ENCODE results near the gene RBM10.
A peak's percentile ranks its signal among the peaks of the same experiment; 100 is the strongest.
"Not testable (repeated sequence)": the region's sequence is repeated elsewhere in the genome, so short reads cannot be mapped to it uniquely, and the experiment has no call there.

RBM10 gene, protein sequence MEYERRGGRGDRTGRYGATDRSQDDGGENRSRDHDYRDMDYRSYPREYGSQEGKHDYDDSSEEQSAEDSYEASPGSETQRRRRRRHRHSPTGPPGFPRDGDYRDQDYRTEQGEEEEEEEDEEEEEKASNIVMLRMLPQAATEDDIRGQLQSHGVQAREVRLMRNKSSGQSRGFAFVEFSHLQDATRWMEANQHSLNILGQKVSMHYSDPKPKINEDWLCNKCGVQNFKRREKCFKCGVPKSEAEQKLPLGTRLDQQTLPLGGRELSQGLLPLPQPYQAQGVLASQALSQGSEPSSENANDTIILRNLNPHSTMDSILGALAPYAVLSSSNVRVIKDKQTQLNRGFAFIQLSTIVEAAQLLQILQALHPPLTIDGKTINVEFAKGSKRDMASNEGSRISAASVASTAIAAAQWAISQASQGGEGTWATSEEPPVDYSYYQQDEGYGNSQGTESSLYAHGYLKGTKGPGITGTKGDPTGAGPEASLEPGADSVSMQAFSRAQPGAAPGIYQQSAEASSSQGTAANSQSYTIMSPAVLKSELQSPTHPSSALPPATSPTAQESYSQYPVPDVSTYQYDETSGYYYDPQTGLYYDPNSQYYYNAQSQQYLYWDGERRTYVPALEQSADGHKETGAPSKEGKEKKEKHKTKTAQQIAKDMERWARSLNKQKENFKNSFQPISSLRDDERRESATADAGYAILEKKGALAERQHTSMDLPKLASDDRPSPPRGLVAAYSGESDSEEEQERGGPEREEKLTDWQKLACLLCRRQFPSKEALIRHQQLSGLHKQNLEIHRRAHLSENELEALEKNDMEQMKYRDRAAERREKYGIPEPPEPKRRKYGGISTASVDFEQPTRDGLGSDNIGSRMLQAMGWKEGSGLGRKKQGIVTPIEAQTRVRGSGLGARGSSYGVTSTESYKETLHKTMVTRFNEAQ

GRCh38 chrX:47144626-47145394 is at the start of gene RBM10, which contains the start of gene NDUFB11:
TSS of gene RBM10 (plus strand) at chrX:47145221. CDS start at chrX:47147482, 2,261 bp downstream.
TSS of gene NDUFB11 (minus strand) at chrX:47144702. CDS start at chrX:47144679, 23 bp downstream.
- FAIRE-seq, result peak; percentile 17

GRCh38 chrX:47097018-47097417 is 48.0 kb upstream of the RBM10 start:
- no peak for FAIRE-seq

GRCh38 chrX:47098338-47099094 is 46.5 kb upstream of the RBM10 start:
- FAIRE-seq, result no peak

- FAIRE-seq, result no peak
Observed at GRCh38 chrX:47101206-47101605, 43.8 kb upstream of the RBM10 start.

DNA sequence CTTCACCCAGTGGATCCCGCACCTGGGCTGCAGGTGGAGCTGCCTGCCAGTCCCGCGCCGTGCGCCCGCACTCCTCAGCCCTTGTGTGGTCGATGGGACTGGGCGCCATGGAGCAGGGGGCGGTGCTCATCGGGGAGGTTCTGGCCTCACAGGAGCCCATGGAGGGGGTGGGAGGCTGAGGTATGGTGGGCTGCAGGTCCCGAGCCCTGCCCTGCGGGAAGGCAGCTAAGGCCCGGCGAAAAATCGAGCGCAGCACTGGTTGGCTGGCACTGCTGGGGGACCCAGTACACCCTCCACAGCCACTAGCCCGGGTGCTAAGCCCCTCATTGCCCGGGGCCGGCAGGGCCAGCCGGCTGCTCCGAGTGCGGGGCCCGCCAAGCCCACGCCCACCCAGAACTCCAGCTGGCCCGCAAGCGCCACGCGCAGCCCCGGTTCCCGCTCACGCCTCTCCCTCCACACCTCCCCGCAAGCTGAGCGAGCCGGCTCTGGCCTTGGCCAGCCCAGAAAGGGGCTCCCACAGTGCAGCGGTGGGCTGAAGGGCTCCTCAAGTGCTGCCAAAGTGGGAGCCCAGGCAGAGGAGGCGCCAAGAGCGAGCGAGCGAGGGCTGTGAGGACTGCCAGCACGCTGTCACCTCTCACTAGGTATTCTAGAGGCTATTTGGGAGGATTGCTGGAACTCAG is 33.9 kb upstream of the RBM10 start:
- FAIRE-seq, result not testable (repeated sequence)

GRCh38 chrX:47112316-47112954 is 32.6 kb upstream of the RBM10 start:
- no peak for FAIRE-seq

- FAIRE-seq, result not testable (repeated sequence)
Observed at GRCh38 chrX:47116551-47117110, 28.4 kb upstream of the RBM10 start.

DNA sequence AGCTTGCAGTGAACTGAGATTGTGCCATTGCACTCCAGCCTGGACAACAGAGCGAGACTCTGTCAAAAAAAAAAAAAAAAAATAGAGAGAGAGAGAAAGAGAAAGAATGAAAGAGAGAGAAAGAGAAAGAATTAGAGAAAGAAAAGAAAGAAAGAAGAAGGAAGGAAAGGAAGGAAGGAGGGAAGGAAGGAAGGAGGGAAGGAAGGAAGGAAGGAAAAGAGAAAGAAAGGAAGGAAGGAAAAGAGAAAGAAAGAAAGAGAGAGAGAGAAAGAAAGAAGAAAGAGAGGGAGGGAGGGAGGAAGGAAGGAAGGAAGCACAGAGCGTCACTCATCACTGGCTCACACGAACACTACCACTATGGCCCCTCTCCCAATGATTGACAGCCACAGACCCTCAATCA is 20.6 kb upstream of the RBM10 start:
- FAIRE-seq, result not testable (repeated sequence)

- no peak for FAIRE-seq
Observed at GRCh38 chrX:47129157-47129898, 15.7 kb upstream of the RBM10 start.

GRCh38 chrX:47129899-47130358 is 15.1 kb upstream of the RBM10 start:
- FAIRE-seq, result no peak

- no peak for FAIRE-seq
Observed at GRCh38 chrX:47133493-47133892, 11.5 kb upstream of the RBM10 start.

DNA sequence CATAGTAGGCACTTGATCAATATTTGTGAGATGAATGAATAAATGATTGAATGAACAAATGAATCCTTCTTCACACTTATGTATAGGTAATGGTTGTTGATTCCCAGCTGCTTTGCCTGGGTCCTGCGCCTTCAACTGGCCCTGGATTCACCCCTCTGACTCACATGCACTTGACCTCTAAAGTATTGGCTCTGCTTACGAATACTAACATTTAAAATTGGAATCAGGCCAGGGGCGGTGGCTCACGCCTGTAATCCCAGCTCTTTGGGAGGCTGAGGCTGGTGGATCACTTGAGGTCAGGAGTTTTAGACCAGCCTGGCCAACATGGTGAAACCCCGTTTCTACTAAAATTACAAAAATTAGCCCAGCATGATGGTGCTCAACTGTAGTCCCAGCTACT is 9.4 kb upstream of the RBM10 start:
- FAIRE-seq, result not testable (repeated sequence)

DNA sequence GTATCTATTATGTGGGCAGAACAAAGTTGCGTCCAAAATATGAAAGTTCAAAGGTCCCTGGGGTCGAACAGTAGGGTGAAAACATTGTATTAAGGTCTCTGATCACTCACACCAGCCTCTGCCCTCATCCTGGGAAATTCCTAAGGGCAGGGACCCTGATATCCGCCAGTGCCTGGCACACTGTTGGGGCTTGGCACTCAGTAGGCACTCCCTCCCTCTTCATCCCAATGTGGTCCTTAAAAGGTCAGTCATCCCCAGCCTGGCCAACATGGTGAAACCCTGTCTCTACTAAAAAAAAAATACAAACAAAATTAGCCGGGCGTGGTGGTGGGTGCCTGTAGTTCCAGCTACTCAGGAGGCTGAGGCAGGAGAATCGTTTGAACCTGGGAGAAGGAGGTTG is 6.8 kb upstream of the RBM10 start:
- no peak for FAIRE-seq

DNA sequence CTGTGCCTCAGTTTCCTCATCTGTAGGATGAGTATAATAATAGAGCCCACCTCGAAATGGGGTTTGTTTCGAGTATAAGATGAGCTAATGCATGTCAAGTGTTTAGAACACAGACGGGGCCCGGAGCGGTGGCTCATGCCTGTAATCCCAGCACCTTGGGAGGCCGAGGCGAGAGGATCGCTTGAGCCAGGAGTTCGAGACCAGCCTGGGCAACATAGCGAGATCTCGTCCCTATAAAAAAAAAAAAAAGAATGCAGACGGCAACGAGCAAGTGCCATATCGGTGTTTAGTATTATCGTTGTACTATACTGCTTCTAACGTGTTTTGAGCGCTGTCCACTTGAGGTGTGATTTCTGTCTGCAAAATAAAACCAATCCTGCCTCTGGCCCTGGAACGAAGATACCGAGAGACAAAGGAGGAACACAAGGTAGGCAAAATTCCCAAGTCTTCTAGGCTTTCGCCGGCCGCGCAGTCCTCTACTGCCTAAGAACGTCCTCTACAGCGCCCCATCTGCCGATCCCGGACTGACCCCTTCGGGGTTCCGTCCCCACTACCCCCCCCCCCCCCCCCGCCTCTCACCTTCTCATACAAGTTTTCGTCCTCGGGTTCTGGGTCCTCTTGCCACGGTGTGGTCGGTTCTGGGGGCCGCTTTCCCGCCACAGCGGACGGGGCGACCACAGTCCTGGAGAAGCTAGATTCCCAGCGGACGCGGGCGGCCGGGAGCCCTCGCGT is 961 bp upstream of the RBM10 start:
- no peak for FAIRE-seq

GRCh38 chrX:47145395-47146120 is 537 bp downstream of the RBM10 start:
- FAIRE-seq, result no peak

DNA sequence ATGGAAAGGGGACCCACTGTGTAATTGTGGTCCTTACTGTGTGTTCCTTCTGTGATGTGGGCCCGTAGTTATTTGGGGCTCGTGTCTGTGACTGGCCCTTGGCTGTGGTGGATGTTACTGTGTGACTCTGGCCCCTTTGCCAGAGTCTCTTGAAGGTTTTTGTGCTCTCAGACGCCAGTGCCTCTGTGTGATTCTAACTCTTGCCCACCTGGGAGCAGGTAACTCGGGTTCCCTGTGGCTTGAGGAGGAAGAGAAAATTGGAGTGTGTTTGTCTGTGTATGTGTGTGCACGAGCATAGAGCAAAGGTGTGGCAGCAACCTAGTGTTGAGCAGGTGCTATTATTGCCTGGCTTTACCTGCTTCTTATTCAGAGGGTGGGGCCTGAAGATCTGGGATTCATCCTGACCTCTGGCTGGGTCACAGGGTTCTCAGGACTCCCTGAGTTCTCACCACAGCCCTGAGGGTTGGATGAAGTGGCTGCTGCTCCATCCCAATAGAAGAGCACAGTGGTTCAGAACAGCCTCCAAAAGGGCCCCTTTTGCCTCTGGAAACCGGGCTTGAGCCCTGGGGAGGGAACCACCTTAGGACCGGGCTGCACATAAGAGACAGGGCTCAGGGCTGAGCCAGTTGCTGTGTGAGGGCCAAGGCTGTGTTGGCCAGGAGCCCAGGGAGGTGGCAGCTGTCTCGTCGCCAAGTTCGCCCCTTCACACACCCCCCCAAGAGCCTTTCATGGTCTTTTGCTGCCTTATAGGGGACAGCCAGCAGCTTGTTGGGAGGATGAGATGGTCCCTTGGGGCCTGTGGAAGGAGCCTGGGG is 1.3 kb downstream of the RBM10 start:
- no peak for FAIRE-seq
